NCI-H2196 (cell line): ENCODE data around the gene NT5DC3.

Experiments
- DNase-seq: peaks from one replicate; lab custom pipeline; 2025; ENCODE audit not compliant: unreplicated experiment; lab: John Stamatoyannopoulos, UW

Gene NT5DC3

GRCh38 chr12:103833095-103833775 lies 7.8 kb downstream of the NT5DC3 start:
- no peak for DNase-seq

GRCh38 chr12:103832048-103832997 lies 8.7 kb downstream of the NT5DC3 start:
- DNase-seq: no peak

- DNase-seq: no peak
Observed at GRCh38 chr12:103830730-103831320, 10.2 kb downstream of the NT5DC3 start.

GRCh38 chr12:103830025-103830725 lies 10.9 kb downstream of the NT5DC3 start:
- no peak for DNase-seq

- no peak for DNase-seq
Observed at GRCh38 chr12:103829092-103829491, 11.9 kb downstream of the NT5DC3 start.

- DNase-seq: no peak
Observed at GRCh38 chr12:103827911-103828391, 13.1 kb downstream of the NT5DC3 start.

- no peak for DNase-seq
Observed at GRCh38 chr12:103824845-103825244, 16.2 kb downstream of the NT5DC3 start.

GRCh38 chr12:103824290-103824689 lies 16.7 kb downstream of the NT5DC3 start:
- no peak for DNase-seq

- no peak for DNase-seq
Observed at GRCh38 chr12:103823871-103824270, 17.2 kb downstream of the NT5DC3 start.

- DNase-seq: no peak
Observed at GRCh38 chr12:103821773-103822172, 19.3 kb downstream of the NT5DC3 start.

- DNase-seq: no peak
Observed at GRCh38 chr12:103820881-103821489, 20.0 kb downstream of the NT5DC3 start.

- no peak for DNase-seq
Observed at GRCh38 chr12:103820361-103820760, 20.7 kb downstream of the NT5DC3 start.

GRCh38 chr12:103819892-103820291 lies 21.1 kb downstream of the NT5DC3 start:
- DNase-seq: no peak

- no peak for DNase-seq
Observed at GRCh38 chr12:103819312-103819711, 21.7 kb downstream of the NT5DC3 start.

- DNase-seq: no peak
Observed at GRCh38 chr12:103817791-103818190, 23.2 kb downstream of the NT5DC3 start.

- DNase-seq: no peak
Observed at GRCh38 chr12:103816663-103817062, 24.4 kb downstream of the NT5DC3 start.

- peak; percentile 24 for DNase-seq
Observed at GRCh38 chr12:103814436-103814835, 26.6 kb downstream of the NT5DC3 start.

GRCh38 chr12:103813949-103814348 lies 27.1 kb downstream of the NT5DC3 start:
- DNase-seq: no peak

GRCh38 chr12:103813426-103813825 lies 27.6 kb downstream of the NT5DC3 start:
- no peak for DNase-seq

GRCh38 chr12:103812789-103813188 lies 28.2 kb downstream of the NT5DC3 start:
- no peak for DNase-seq

GRCh38 chr12:103811791-103812190 lies 29.2 kb downstream of the NT5DC3 start:
- DNase-seq: no peak
